Skeletal muscle tissue (tissue), 4 donors: Measurements from ENCODE around the gene NEK7. TPM values are rescaled to one million over a fixed set of nuclear protein-coding genes. Genes with fewer than 3 reads are reported as not detected.

Experiments
- H3K27ac ChIP-seq: one replicate; pipeline ENCODE4 v1.7.0; 2013; ENCODE audit warnings: mild to moderate bottlenecking, low read depth, low read length, inconsistent platforms
- H3K27me3 ChIP-seq, 3 donors: one replicate each; pipeline ENCODE4 v1.7.0; 2013; ENCODE audit warnings: low read length in 3 of 3; ENCODE audit not compliant: control insufficient read depth in 3 of 3, insufficient read depth in 3 of 3
- H3K36me3 ChIP-seq, 3 donors: one replicate each; pipeline ENCODE4 v1.7.0; 2013; ENCODE audit warnings: low read length in 3 of 3; ENCODE audit not compliant: control insufficient read depth in 3 of 3, insufficient read depth in 3 of 3
- H3K4me1 ChIP-seq, 3 donors: one replicate each; pipeline ENCODE4 v1.7.0; 2013; ENCODE audit warnings: low read length in 3 of 3, mild to moderate bottlenecking in 3 of 3; ENCODE audit not compliant: control insufficient read depth in 3 of 3, insufficient read depth in 3 of 3
- H3K4me3 ChIP-seq, 3 donors: one replicate each; pipeline ENCODE4 v1.7.0; 2013; ENCODE audit warnings: low read length in 3 of 3
- H3K9ac ChIP-seq, 3 donors: one replicate each; pipeline ENCODE4 v1.7.0; 2013; ENCODE audit warnings: low read length in 3 of 3, mild to moderate bottlenecking in 3 of 3, moderate library complexity in 2 of 3, low read depth in 1 of 3
- H3K9me3 ChIP-seq, 3 donors: one replicate each; pipeline ENCODE4 v1.7.0; 2013; ENCODE audit warnings: low read length in 3 of 3; ENCODE audit not compliant: control insufficient read depth in 3 of 3
- total RNA-seq: library from RNA; depleted of rRNA; stranded (reverse); fragments of >200 nt; gene quantifications from one replicate; pipeline ENCODE4 v1.2.3, GENCODE V29; 2014
- donor health status: Osteomylitis.

Gene NEK7
- total RNA-seq, 1 donor from 2014 or later, result 52.7 TPM

GRCh38 chr1:198318085-198318484 is 161.3 kb downstream of the NEK7 start:
- Histone ChIP-seq H3K36me3 (peaks cover 3 to 5% (median 4%) of the 10 kb centered on the region in 3 donors), H3K4me1 (no peaks in the 10 kb centered on the region), H3K27ac (no peak overlapping the region), H3K9ac (no peak overlapping the region), H3K27me3 (no peaks in the 10 kb centered on the region), H3K4me3 (no peak overlapping the region), H3K9me3 (no peaks in the 10 kb centered on the region)

GRCh38 chr1:198320759-198321158 is 164.0 kb downstream of the NEK7 start:
- no peak overlapping the region for H3K27ac ChIP-seq
- H3K36me3 ChIP-seq, result peaks cover 2 to 5% (median 4%) of the 10 kb centered on the region in 3 donors
- H3K4me1 ChIP-seq, result no peaks in the 10 kb centered on the region
- no peak overlapping the region for H3K4me3 ChIP-seq
- no peak overlapping the region for H3K9ac ChIP-seq
- H3K27me3 ChIP-seq, result no peaks in the 10 kb centered on the region
- no peaks in the 10 kb centered on the region for H3K9me3 ChIP-seq

- H3K27me3 ChIP-seq, result peaks cover 0 to 4% (median 0%) of the 10 kb centered on the region in 3 donors
- H3K4me3 ChIP-seq, result no peak overlapping the region
- H3K4me1 ChIP-seq, result no peaks in the 10 kb centered on the region
- H3K9me3 ChIP-seq, result no peaks in the 10 kb centered on the region
- no peaks in the 10 kb centered on the region for H3K36me3 ChIP-seq
- H3K9ac ChIP-seq, result no peak overlapping the region
- no peak overlapping the region for H3K27ac ChIP-seq
Measured at GRCh38 chr1:198326232-198326631, 169.4 kb downstream of the NEK7 start.

- no peak overlapping the region for H3K27ac ChIP-seq
- no peaks in the 10 kb centered on the region for H3K4me1 ChIP-seq
- peaks cover 0 to 4% (median 0%) of the 10 kb centered on the region in 3 donors for H3K27me3 ChIP-seq
- no peak overlapping the region for H3K4me3 ChIP-seq
- H3K9me3 ChIP-seq, result no peaks in the 10 kb centered on the region
- no peak overlapping the region for H3K9ac ChIP-seq
- no peaks in the 10 kb centered on the region for H3K36me3 ChIP-seq
Measured at GRCh38 chr1:198326915-198327314, 170.1 kb downstream of the NEK7 start.

GRCh38 chr1:198328458-198329032 is 171.7 kb downstream of the NEK7 start:
- Histone ChIP-seq H3K4me1 (no peaks in the 10 kb centered on the region), H3K27ac (no peak overlapping the region), H3K36me3 (no peaks in the 10 kb centered on the region), H3K9me3 (no peaks in the 10 kb centered on the region), H3K4me3 (no peak overlapping the region), H3K27me3 (peaks cover 0 to 4% (median 0%) of the 10 kb centered on the region in 3 donors), H3K9ac (no peak overlapping the region)

GRCh38 chr1:198330982-198331615 is 174.3 kb downstream of the NEK7 start:
- no peak overlapping the region for H3K27ac ChIP-seq
- peaks cover 0 to 4% (median 0%) of the 10 kb centered on the region in 3 donors for H3K27me3 ChIP-seq
- no peak overlapping the region for H3K9ac ChIP-seq
- no peaks in the 10 kb centered on the region for H3K36me3 ChIP-seq
- H3K9me3 ChIP-seq, result no peaks in the 10 kb centered on the region
- no peaks in the 10 kb centered on the region for H3K4me1 ChIP-seq
- H3K4me3 ChIP-seq, result no peak overlapping the region

GRCh38 chr1:198333744-198334143 is 176.9 kb downstream of the NEK7 start:
- Histone ChIP-seq H3K27ac (no peak overlapping the region), H3K4me3 (no peak overlapping the region), H3K27me3 (peaks cover 0 to 4% (median 0%) of the 10 kb centered on the region in 3 donors), H3K9me3 (no peaks in the 10 kb centered on the region), H3K4me1 (no peaks in the 10 kb centered on the region), H3K36me3 (no peaks in the 10 kb centered on the region), H3K9ac (no peak overlapping the region)

- no peaks in the 10 kb centered on the region for H3K36me3 ChIP-seq
- no peaks in the 10 kb centered on the region for H3K9me3 ChIP-seq
- no peak overlapping the region for H3K27ac ChIP-seq
- H3K27me3 ChIP-seq, result peaks cover 0 to 4% (median 0%) of the 10 kb centered on the region in 3 donors
- H3K9ac ChIP-seq, result no peak overlapping the region
- no peaks in the 10 kb centered on the region for H3K4me1 ChIP-seq
- no peak overlapping the region for H3K4me3 ChIP-seq
Measured at GRCh38 chr1:198335663-198336062, 178.9 kb downstream of the NEK7 start.

- Histone ChIP-seq H3K4me1 (no peaks in the 10 kb centered on the region), H3K9ac (no peak overlapping the region)
Measured at GRCh38 chr1:198337886-198338285, 181.1 kb downstream of the NEK7 start.

GRCh38 chr1:198340139-198340538 is 183.3 kb downstream of the NEK7 start:
- H3K9ac ChIP-seq, result no peak overlapping the region
- no peaks in the 10 kb centered on the region for H3K27me3 ChIP-seq
- H3K4me1 ChIP-seq, result no peaks in the 10 kb centered on the region
- no peaks in the 10 kb centered on the region for H3K9me3 ChIP-seq
- H3K36me3 ChIP-seq, result no peaks in the 10 kb centered on the region
- H3K27ac ChIP-seq, result no peak overlapping the region
- no peak overlapping the region for H3K4me3 ChIP-seq

More at GRCh38 chr1:198337886-198338285, 181.1 kb downstream of the NEK7 start:
- no peak overlapping the region for H3K27ac ChIP-seq
- H3K4me3 ChIP-seq, result no peak overlapping the region
- H3K9me3 ChIP-seq, result no peaks in the 10 kb centered on the region
- H3K36me3 ChIP-seq, result no peaks in the 10 kb centered on the region
- no peaks in the 10 kb centered on the region for H3K27me3 ChIP-seq
